HG03520 (cell line): ENCODE measurements around the gene DLGAP4.
"Not testable (repeated sequence)": the region's sequence is repeated elsewhere in the genome, so short reads cannot be mapped to it uniquely, and the experiment has no call there.

Experiments used
- ATAC-seq: cut with Tn5 transposase; IDR thresholded peaks from one replicate; pipeline ENCODE4 v1.9.1; 2021; ENCODE audit warnings: mild to moderate bottlenecking, moderate library complexity; ENCODE audit not compliant: unreplicated experiment

The DLGAP4 gene

GRCh38 chr20:36487069-36487468 is 180.9 kb downstream of the DLGAP4 start:
- no peak for ATAC-seq

GRCh38 chr20:36490191-36490590 is 184.1 kb downstream of the DLGAP4 start:
- ATAC-seq = no peak

GRCh38 chr20:36491901-36492617 is 185.9 kb downstream of the DLGAP4 start:
- no peak for ATAC-seq

GRCh38 chr20:36493051-36493800 is 187.1 kb downstream of the DLGAP4 start:
- ATAC-seq = no peak

- ATAC-seq = no peak
Observed at GRCh38 chr20:36493801-36494114, 187.6 kb downstream of the DLGAP4 start.

- no peak for ATAC-seq
Observed at GRCh38 chr20:36496707-36497669, 190.8 kb downstream of the DLGAP4 start.

GRCh38 chr20:36497856-36498255 is 191.7 kb downstream of the DLGAP4 start:
- ATAC-seq = no peak

GRCh38 chr20:36498386-36499179 is 192.4 kb downstream of the DLGAP4 start:
- no peak for ATAC-seq

- no peak for ATAC-seq
Observed at GRCh38 chr20:36499211-36499610, 193.1 kb downstream of the DLGAP4 start.

- ATAC-seq = no peak
Observed at GRCh38 chr20:36499723-36500501, 193.8 kb downstream of the DLGAP4 start.

- no peak for ATAC-seq
Observed at GRCh38 chr20:36501367-36502006, 195.3 kb downstream of the DLGAP4 start.

- no peak for ATAC-seq
Observed at GRCh38 chr20:36504295-36504694, 198.2 kb downstream of the DLGAP4 start.

GRCh38 chr20:36506253-36506652 is 200.1 kb downstream of the DLGAP4 start:
- ATAC-seq = no peak

- no peak for ATAC-seq
Observed at GRCh38 chr20:36507746-36508145, 201.6 kb downstream of the DLGAP4 start.

GRCh38 chr20:36519012-36519719 is 213.0 kb downstream of the DLGAP4 start:
- no peak for ATAC-seq

GRCh38 chr20:36519944-36520343 is 213.8 kb downstream of the DLGAP4 start:
- no peak for ATAC-seq

- no peak for ATAC-seq
Observed at GRCh38 chr20:36521526-36521925, 215.4 kb downstream of the DLGAP4 start.

- ATAC-seq = not testable (repeated sequence)
Observed at GRCh38 chr20:36522412-36522811, 216.3 kb downstream of the DLGAP4 start.

GRCh38 chr20:36523341-36523740 is 217.2 kb downstream of the DLGAP4 start:
- no peak for ATAC-seq
